Kidney epithelial cell (primary cell): Measurements from ENCODE around the gene SEMA4D. TPM values are rescaled to one million over a fixed set of nuclear protein-coding genes. Genes with fewer than 3 reads are reported as not detected.

ENCODE experiments used
- DNase-seq: peaks from one replicate; pipeline ENCODE4 v3.0.0-alpha.2; 2010; ENCODE audit warnings: low read depth
- H3K27me3 ChIP-seq: 2 replicates; pipeline ENCODE4 v1.6.0; 2011; ENCODE audit warnings: low read length; ENCODE audit not compliant: control insufficient read depth, insufficient read depth
- H3K36me3 ChIP-seq: 2 replicates; pipeline ENCODE4 v1.5.1; 2011; ENCODE audit warnings: low read length; ENCODE audit not compliant: control insufficient read depth, insufficient read depth
- H3K4me3 ChIP-seq: 2 replicates; pipeline ENCODE4 v1.5.1; 2011; ENCODE audit warnings: low read depth, mild to moderate bottlenecking, control low read depth, low read length
- CTCF ChIP-seq: IDR thresholded peaks from 2 replicates; pipeline ENCODE4 v1.5.1; 2011; ENCODE audit warnings: mild to moderate bottlenecking, moderate library complexity, low read length, control low read depth, inconsistent platforms; ENCODE audit not compliant: insufficient read depth, poor library complexity, severe bottlenecking
- total RNA-seq: library from RNA; depleted of rRNA; stranded (reverse); fragments of >200 nt; gene quantifications from 2 replicates; pipeline ENCODE4 v1.2.3, GENCODE V29; 2015

The SEMA4D gene
- total RNA-seq, 1 donor from 2014 or later: 30.7 TPM

- Histone ChIP-seq H3K4me3 (no peak overlapping the region), H3K27me3 (no peaks in the 10 kb centered on the region), H3K36me3 (peaks cover 2% of the 10 kb centered on the region)
- no peak for DNase-seq
- TF ChIP-seq CTCF: no peak
Observed at GRCh38 chr9:89452561-89452960, 45.4 kb downstream of the SEMA4D start.

DNA sequence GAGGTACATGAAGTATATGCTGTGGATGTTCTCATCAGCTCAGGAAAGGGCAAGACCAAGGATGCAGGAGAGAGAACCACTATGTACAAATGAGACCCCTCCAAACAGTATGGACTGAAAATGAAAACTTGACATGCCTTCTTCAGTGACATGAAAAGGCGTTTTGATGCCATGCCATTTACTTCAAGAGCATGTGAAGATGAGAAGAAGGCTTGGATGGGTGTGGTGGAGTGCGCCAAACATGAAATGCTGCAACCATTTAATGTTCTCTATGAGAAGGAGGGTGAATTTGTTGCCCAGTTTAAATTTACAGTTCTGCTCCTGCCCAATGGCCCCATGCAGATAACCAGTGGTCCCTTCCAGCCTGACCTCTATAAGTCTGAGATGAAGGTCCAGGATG, 47.7 kb downstream of the SEMA4D start:
- Histone ChIP-seq H3K27me3 (no peaks in the 10 kb centered on the region), H3K36me3 (peaks cover under 1% of the 10 kb centered on the region), H3K4me3 (no peak overlapping the region)
- TF ChIP-seq CTCF: no peak
- DNase-seq: no peak

GRCh38 chr9:89449261-89449671, 48.6 kb downstream of the SEMA4D start:
- Histone ChIP-seq H3K4me3 (no peak overlapping the region), H3K36me3 (no peaks in the 10 kb centered on the region), H3K27me3 (no peaks in the 10 kb centered on the region)
- no peak for TF ChIP-seq CTCF
- no peak for DNase-seq

GRCh38 chr9:89448821-89449220, 49.1 kb downstream of the SEMA4D start:
- no peak for DNase-seq
- no peak for TF ChIP-seq CTCF
- Histone ChIP-seq H3K27me3 (no peaks in the 10 kb centered on the region), H3K36me3 (no peaks in the 10 kb centered on the region), H3K4me3 (no peak overlapping the region)

GRCh38 chr9:89448381-89448780, 49.5 kb downstream of the SEMA4D start:
- Histone ChIP-seq H3K36me3 (no peaks in the 10 kb centered on the region), H3K4me3 (no peak overlapping the region), H3K27me3 (no peaks in the 10 kb centered on the region)
- no peak for TF ChIP-seq CTCF
- no peak for DNase-seq

GRCh38 chr9:89447416-89447815, 50.5 kb downstream of the SEMA4D start:
- no peaks in the 10 kb centered on the region for H3K36me3 ChIP-seq
- TF ChIP-seq CTCF: no peak

More at GRCh38 chr9:89447416-89447815, 50.5 kb downstream of the SEMA4D start:
- Histone ChIP-seq H3K27me3 (no peaks in the 10 kb centered on the region), H3K4me3 (no peak overlapping the region)
- DNase-seq: no peak
